Dermis blood vessel endothelial cell (primary cell): ENCODE results near the gene DOK7. TPM values are rescaled to one million over a fixed set of nuclear protein-coding genes. Genes with fewer than 3 reads are reported as not detected.

Experiments used
- DNase-seq: peaks from one replicate; pipeline ENCODE4 v3.0.0; 2010
- total RNA-seq: library from RNA; depleted of rRNA; stranded (reverse); fragments of >200 nt; gene quantifications from 2 replicates; pipeline ENCODE4 v1.2.3, GENCODE V29; 2014

DOK7 gene
- total RNA-seq, 1 donor from 2014 or later: 0.17 TPM

- no peak for DNase-seq
Measured at GRCh38 chr4:3427706-3428446, 35.2 kb upstream of the DOK7 start.

- no peak for DNase-seq
Measured at GRCh38 chr4:3429651-3430050, 33.5 kb upstream of the DOK7 start.

GRCh38 chr4:3430524-3430923, 32.6 kb upstream of the DOK7 start:
- no peak for DNase-seq

GRCh38 chr4:3431446-3431993, 31.6 kb upstream of the DOK7 start:
- DNase-seq: no peak

GRCh38 chr4:3432381-3432790, 30.7 kb upstream of the DOK7 start:
- no peak for DNase-seq

- DNase-seq: no peak
Measured at GRCh38 chr4:3433138-3433869, 29.8 kb upstream of the DOK7 start.

GRCh38 chr4:3434881-3435685, 28.0 kb upstream of the DOK7 start:
- DNase-seq: no peak

- no peak for DNase-seq
Measured at GRCh38 chr4:3435686-3435956, 27.5 kb upstream of the DOK7 start.

- no peak for DNase-seq
Measured at GRCh38 chr4:3436048-3436797, 26.9 kb upstream of the DOK7 start.

- DNase-seq: peak; percentile 69
Measured at GRCh38 chr4:3436798-3437581, 26.1 kb upstream of the DOK7 start.

GRCh38 chr4:3437582-3437936, 25.5 kb upstream of the DOK7 start:
- no peak for DNase-seq

- DNase-seq: no peak
Measured at GRCh38 chr4:3437998-3438846, 24.9 kb upstream of the DOK7 start.

GRCh38 chr4:3438847-3439180, 24.3 kb upstream of the DOK7 start:
- no peak for DNase-seq

- no peak for DNase-seq
Measured at GRCh38 chr4:3439391-3439790, 23.7 kb upstream of the DOK7 start.

GRCh38 chr4:3440011-3440410, 23.1 kb upstream of the DOK7 start:
- DNase-seq: no peak

GRCh38 chr4:3440979-3441500, 22.1 kb upstream of the DOK7 start:
- no peak for DNase-seq

- DNase-seq: no peak
Measured at GRCh38 chr4:3441501-3442459, 21.3 kb upstream of the DOK7 start, which contains the start of gene HGFAC. HGFAC (plus strand) TSS chr4:3441968; CDS start chr4:3442002, 34 bp downstream.

- DNase-seq: no peak
Measured at GRCh38 chr4:3442460-3442958, 20.6 kb upstream of the DOK7 start.
